Astrocyte of the hippocampus (primary cell): ENCODE measurements around the gene CD226.
"Not testable (repeated sequence)": the region's sequence is repeated elsewhere in the genome, so short reads cannot be mapped to it uniquely, and the experiment has no call there.

Experiments
- DNase-seq: peaks from one replicate; pipeline ENCODE4 v3.0.0; 2011; ENCODE audit warnings: low read depth, low spot score

CD226 gene

GRCh38 chr18:69947361-69948133, at the start of gene CD226:
Gene CD226, minus strand, starts transcription at chr18:69947873. Its CDS starts 467 bp downstream, at chr18:69947406.
- no peak for DNase-seq

GRCh38 chr18:69996951-69997798, 49.5 kb upstream of the CD226 start:
- peak; percentile 23 for DNase-seq

- DNase-seq: no peak
These were observed 48.7 kb upstream of the CD226 start for GRCh38 chr18:69996417-69996816.

- DNase-seq: no peak
These were observed 48.1 kb upstream of the CD226 start for GRCh38 chr18:69995774-69996173.

- no peak for DNase-seq
These were observed 45.1 kb upstream of the CD226 start for GRCh38 chr18:69992776-69993175.

- DNase-seq: no peak
These were observed 40.2 kb upstream of the CD226 start for GRCh38 chr18:69987870-69988269.

- no peak for DNase-seq
These were observed 37.6 kb upstream of the CD226 start for GRCh38 chr18:69985239-69985638.

- no peak for DNase-seq
These were observed 34.7 kb upstream of the CD226 start for GRCh38 chr18:69982417-69982816.

GRCh38 chr18:69981948-69982347, 34.3 kb upstream of the CD226 start:
- no peak for DNase-seq

- DNase-seq: no peak
These were observed 33.5 kb upstream of the CD226 start for GRCh38 chr18:69980982-69981804.

GRCh38 chr18:69980509-69980908, 32.8 kb upstream of the CD226 start:
- DNase-seq: no peak

- DNase-seq: no peak
These were observed 31.4 kb upstream of the CD226 start for GRCh38 chr18:69978732-69979715.

GRCh38 chr18:69975294-69975693, 27.6 kb upstream of the CD226 start:
- DNase-seq: not testable (repeated sequence)

GRCh38 chr18:69974365-69974764, 26.7 kb upstream of the CD226 start:
- DNase-seq: peak; percentile 32

- DNase-seq: no peak
These were observed 21.8 kb upstream of the CD226 start for GRCh38 chr18:69969491-69969890.

GRCh38 chr18:69968039-69968438, 20.4 kb upstream of the CD226 start:
- DNase-seq: no peak

- no peak for DNase-seq
These were observed 15.5 kb upstream of the CD226 start for GRCh38 chr18:69963196-69963595.

- no peak for DNase-seq
These were observed 14.0 kb upstream of the CD226 start for GRCh38 chr18:69961718-69962117.

GRCh38 chr18:69958422-69958821, 10.7 kb upstream of the CD226 start:
- no peak for DNase-seq

- DNase-seq: no peak
These were observed 10.1 kb upstream of the CD226 start for GRCh38 chr18:69957747-69958146.
